ENCODE data around the gene PBX1. TPM values are rescaled to one million over a fixed set of nuclear protein-coding genes. Genes with fewer than 3 reads are reported as not detected.

Gene PBX1
- total and polyA plus RNA-seq, 4 donors = 7.8 to 112 (median 33.5) TPM

- no peak for ATAC-seq (ENCODE audit: insufficient read depth, low FRiP score)
- no peaks in the 10 kb centered on the region for H3K27me3 ChIP-seq (ENCODE audit: control insufficient read depth in 3 of 3, insufficient read depth in 3 of 3, low read length in 2 of 3)
- no peak overlapping the region for H3K27ac ChIP-seq (ENCODE audit: low read depth in 1 of 2, low read length in 1 of 2)
- DNase-seq = peak in 2 of 3 donors; percentile 30 to 38
- H3K9ac ChIP-seq (ENCODE audit: insufficient read depth in 1 of 2, low read length in 2 of 2) = no peak overlapping the region
- H3K36me3 ChIP-seq (ENCODE audit: control insufficient read depth in 4 of 4, insufficient read depth in 4 of 4, low read length in 4 of 4) = peaks cover 1 to 29% (median 22%) of the 10 kb centered on the region in 4 donors
- no peak overlapping the region for H3K4me3 ChIP-seq
- H3K9me3 ChIP-seq (ENCODE audit: control insufficient read depth in 4 of 4, insufficient read depth in 3 of 4, low read length in 3 of 4) = no peaks in the 10 kb centered on the region
- TF ChIP-seq CTCF (IDR thresholded peaks at IDR 0.05; ENCODE audit: control extremely low read depth, extremely low read depth) = no peak
- H3K4me1 ChIP-seq (ENCODE audit: control insufficient read depth in 5 of 5, insufficient read depth in 5 of 5, low read length in 5 of 5) = peaks cover 0 to 14% (median 6%) of the 10 kb centered on the region in 5 donors
- WGBS, 2 donors = 74 to 87% methylated on average over 4 of the region's 4 CpGs
Observed at GRCh38 chr1:164805399-164805798, 246.4 kb downstream of the PBX1 start.

- WGBS, 2 donors = 90 to 95% methylated on average over 6 of the region's 6 CpGs
- H3K27me3 ChIP-seq (ENCODE audit: control insufficient read depth in 3 of 3, insufficient read depth in 3 of 3, low read length in 2 of 3) = no peaks in the 10 kb centered on the region
- H3K27ac ChIP-seq (ENCODE audit: low read depth in 1 of 2, low read length in 1 of 2) = no peak overlapping the region
- no peak overlapping the region for H3K4me3 ChIP-seq
- H3K9ac ChIP-seq (ENCODE audit: insufficient read depth in 1 of 2, low read length in 2 of 2) = no peak overlapping the region
- peaks cover 1 to 28% (median 22%) of the 10 kb centered on the region in 4 donors for H3K36me3 ChIP-seq (ENCODE audit: control insufficient read depth in 4 of 4, insufficient read depth in 4 of 4, low read length in 4 of 4)
- TF ChIP-seq CTCF (IDR thresholded peaks at IDR 0.05; ENCODE audit: control extremely low read depth, extremely low read depth) = no peak
- no peaks in the 10 kb centered on the region for H3K9me3 ChIP-seq (ENCODE audit: control insufficient read depth in 4 of 4, insufficient read depth in 3 of 4, low read length in 3 of 4)
- peaks cover 0 to 14% (median 4%) of the 10 kb centered on the region in 5 donors for H3K4me1 ChIP-seq (ENCODE audit: control insufficient read depth in 5 of 5, insufficient read depth in 5 of 5, low read length in 5 of 5)
- ATAC-seq (ENCODE audit: insufficient read depth, low FRiP score) (no peak), DNase-seq (no peak)
Observed at GRCh38 chr1:164806531-164806930, 247.5 kb downstream of the PBX1 start.

DNA sequence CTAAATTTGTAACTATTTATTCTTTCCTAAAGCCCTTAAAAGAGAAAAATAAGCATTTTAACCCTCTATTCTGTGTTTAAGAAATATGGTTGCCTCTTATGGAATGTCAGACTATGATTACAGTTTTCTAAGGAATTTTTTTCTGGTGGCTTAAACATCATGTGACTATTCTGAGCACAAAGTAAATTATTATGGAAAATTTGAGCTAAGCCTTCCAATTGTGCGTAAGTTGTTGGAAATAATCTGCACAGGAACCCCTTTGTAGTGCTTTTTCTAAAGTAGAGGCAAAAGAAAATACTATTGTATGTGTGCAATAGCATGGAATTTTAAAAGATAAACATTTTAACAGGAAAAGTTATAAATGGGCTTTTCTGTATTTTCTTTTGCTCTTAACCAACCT is 254.8 kb downstream of the PBX1 start:
- no peaks in the 10 kb centered on the region for H3K9me3 ChIP-seq (ENCODE audit: control insufficient read depth in 4 of 4, insufficient read depth in 3 of 4, low read length in 3 of 4)
- DNase-seq = no peak
- WGBS, 2 donors = 84 to 89% methylated on average over 1 of the region's 1 CpG
- H3K9ac ChIP-seq (ENCODE audit: insufficient read depth in 1 of 2, low read length in 2 of 2) = no peak overlapping the region
- H3K4me1 ChIP-seq (ENCODE audit: control insufficient read depth in 5 of 5, insufficient read depth in 5 of 5, low read length in 5 of 5) = no peaks in the 10 kb centered on the region
- no peak overlapping the region for H3K27ac ChIP-seq (ENCODE audit: low read depth in 1 of 2, low read length in 1 of 2)
- H3K27me3 ChIP-seq (ENCODE audit: control insufficient read depth in 3 of 3, insufficient read depth in 3 of 3, low read length in 2 of 3) = no peaks in the 10 kb centered on the region
- no peak for ATAC-seq (ENCODE audit: insufficient read depth, low FRiP score)
- H3K4me3 ChIP-seq = no peak overlapping the region
- TF ChIP-seq CTCF (IDR thresholded peaks at IDR 0.05; ENCODE audit: control extremely low read depth, extremely low read depth) = no peak
- peaks cover 0 to 19% (median 14%) of the 10 kb centered on the region in 4 donors for H3K36me3 ChIP-seq (ENCODE audit: control insufficient read depth in 4 of 4, insufficient read depth in 4 of 4, low read length in 4 of 4)

DNA sequence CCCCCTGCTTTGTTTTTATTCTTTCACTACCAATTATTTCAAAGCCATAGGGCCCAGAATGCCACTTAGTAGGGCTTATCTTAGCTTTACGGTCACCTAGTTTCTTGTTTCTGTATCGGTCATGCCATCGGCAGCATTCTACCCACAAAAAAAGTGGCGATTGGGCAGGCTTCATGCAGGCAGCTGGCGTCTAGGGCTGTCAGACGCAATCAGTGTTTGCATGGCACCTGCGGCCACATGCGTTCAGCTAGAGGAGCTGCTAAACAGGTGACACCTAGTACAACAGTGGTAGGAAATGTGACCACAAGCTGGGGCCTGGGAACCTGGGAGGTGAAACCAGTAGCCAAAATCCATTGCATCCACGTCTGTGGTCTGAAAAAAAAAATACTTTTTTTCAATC is 262.7 kb downstream of the PBX1 start:
- H3K27ac ChIP-seq (ENCODE audit: low read depth in 1 of 2, low read length in 1 of 2) = no peak overlapping the region
- H3K9ac ChIP-seq (ENCODE audit: insufficient read depth in 1 of 2, low read length in 2 of 2) = no peak overlapping the region
- H3K9me3 ChIP-seq (ENCODE audit: control insufficient read depth in 4 of 4, insufficient read depth in 3 of 4, low read length in 3 of 4) = no peaks in the 10 kb centered on the region
- no peak for ATAC-seq (ENCODE audit: insufficient read depth, low FRiP score)
- no peak for DNase-seq
- no peaks in the 10 kb centered on the region for H3K27me3 ChIP-seq (ENCODE audit: control insufficient read depth in 3 of 3, insufficient read depth in 3 of 3, low read length in 2 of 3)
- no peak for TF ChIP-seq CTCF (IDR thresholded peaks at IDR 0.05; ENCODE audit: control extremely low read depth, extremely low read depth)
- WGBS, 2 donors = 95 to 98% methylated on average over 9 of the region's 9 CpGs
- no peak overlapping the region for H3K4me3 ChIP-seq
- peaks cover 0 to 15% (median 8%) of the 10 kb centered on the region in 5 donors for H3K4me1 ChIP-seq (ENCODE audit: control insufficient read depth in 5 of 5, insufficient read depth in 5 of 5, low read length in 5 of 5)
- H3K36me3 ChIP-seq (ENCODE audit: control insufficient read depth in 4 of 4, insufficient read depth in 4 of 4, low read length in 4 of 4) = peaks cover 6 to 38% (median 23%) of the 10 kb centered on the region in 4 donors

Measured in lung (tissue), 12 donors.